ENCODE results near the gene PGA5.

PGA5 gene

DNA sequence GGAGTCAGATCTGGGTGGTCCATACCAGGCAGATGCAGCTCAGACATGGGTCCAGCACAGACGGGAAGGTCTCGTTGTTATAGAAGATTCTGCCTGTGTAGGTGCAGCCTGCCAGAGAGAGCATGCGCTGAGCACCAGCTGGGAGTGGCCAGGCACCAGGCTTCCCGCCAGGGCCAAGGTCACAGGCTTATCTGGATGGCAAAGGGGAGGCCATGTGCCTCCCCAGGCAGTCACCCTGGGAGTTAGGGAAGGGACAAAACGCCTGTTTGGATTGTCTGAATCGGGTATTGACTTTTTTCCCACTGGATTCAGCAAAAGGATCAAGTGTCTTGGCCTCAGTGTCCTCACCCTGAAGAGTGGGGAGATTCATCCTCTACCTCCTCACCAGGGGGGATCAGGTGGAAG lies 26.5 kb downstream of the PGA5 start:
- Histone ChIP-seq H3K27ac (ENCODE audit: low read depth, low read length) (no peak overlapping the region), H3K4me1 (ENCODE audit: control insufficient read depth, insufficient read depth, low read length, unreplicated experiment) (peaks cover 3% of the 10 kb centered on the region), H3K36me3 (ENCODE audit: insufficient read depth, low read length) (no peaks in the 10 kb centered on the region), H3K79me2 (ENCODE audit: control insufficient read depth, insufficient read depth, low read length, unreplicated experiment) (no peaks in the 10 kb centered on the region), H2AFZ (ENCODE audit: low read length, unreplicated experiment) (no peak overlapping the region), H3K27me3 (ENCODE audit: insufficient read depth, low read length) (no peaks in the 10 kb centered on the region), H3K4me3 (ENCODE audit: low read depth, low read length) (no peak overlapping the region)

DNA sequence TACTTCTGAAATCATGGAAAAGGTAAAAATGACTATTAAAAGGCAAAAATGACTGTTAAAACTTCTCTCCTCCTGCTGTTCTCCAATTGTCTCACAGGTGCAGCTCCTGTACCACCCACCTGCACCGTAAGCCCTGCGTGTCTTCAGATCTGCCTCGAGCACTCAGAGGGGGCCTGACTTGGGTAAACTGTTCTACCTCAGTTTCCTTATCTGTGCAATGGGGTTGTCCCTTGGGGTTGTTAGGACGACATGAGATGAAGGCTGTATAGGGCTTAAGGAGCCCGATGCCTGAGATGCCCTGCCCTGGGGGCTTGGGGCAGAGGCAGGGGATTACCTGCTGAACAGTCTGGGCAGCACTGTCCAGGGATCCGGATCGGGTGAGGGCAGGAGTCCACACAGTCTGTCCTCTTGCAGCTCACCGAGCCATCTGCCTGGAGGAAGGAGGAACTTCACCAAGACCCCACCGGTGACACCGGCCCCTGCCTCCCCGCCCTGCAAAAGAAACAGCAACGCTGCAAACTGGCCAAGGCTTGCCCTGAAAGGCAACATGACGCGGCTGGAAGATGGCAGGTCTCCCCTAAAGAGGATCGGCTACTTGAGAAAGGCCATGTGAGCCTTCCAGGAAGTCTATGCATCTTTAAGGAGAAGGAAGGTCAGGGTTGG lies 27.7 kb downstream of the PGA5 start:
- Histone ChIP-seq H3K4me1 (ENCODE audit: control insufficient read depth, insufficient read depth, low read length, unreplicated experiment) (peaks cover 3% of the 10 kb centered on the region), H2AFZ (ENCODE audit: low read length, unreplicated experiment) (no peak overlapping the region), H3K79me2 (ENCODE audit: control insufficient read depth, insufficient read depth, low read length, unreplicated experiment) (no peaks in the 10 kb centered on the region), H3K36me3 (ENCODE audit: insufficient read depth, low read length) (no peaks in the 10 kb centered on the region), H3K4me3 (ENCODE audit: low read depth, low read length) (no peak overlapping the region), H3K27ac (ENCODE audit: low read depth, low read length) (no peak overlapping the region), H3K27me3 (ENCODE audit: insufficient read depth, low read length) (no peaks in the 10 kb centered on the region)

DNA sequence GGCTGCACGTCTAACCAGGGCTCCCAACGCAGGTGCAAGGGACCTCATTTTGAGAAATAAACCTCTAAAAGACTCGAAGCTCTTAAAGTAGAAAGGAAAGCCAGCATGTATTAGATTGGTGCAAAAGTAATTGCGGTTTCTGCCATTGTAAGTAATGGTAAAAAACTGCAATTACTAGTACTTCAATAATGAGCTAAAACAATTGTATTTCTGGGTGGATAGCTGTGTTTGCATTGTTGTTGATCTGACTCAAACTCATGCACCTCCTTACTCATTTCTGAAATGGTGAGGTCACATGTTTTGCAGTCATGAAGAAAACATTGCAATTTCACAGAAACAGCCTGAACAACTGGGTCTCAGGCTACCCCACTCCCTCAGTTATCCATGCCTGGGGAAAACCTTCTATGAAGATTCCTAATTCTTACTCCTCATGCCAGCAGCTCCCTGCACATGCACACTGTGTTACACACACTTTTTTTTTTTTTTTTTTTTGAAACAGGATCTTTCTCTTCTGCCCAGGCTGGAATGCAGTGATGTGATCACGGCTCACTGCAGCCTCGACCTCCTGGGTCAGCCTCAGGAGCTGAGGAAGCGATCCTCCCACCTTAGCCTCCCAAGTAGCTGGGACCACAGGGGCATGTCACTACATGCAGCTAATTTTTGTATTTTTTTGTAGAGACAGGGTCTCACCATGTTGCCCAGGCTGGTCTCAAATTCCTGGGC lies 29.5 kb downstream of the PGA5 start:
- Histone ChIP-seq H3K79me2 (ENCODE audit: control insufficient read depth, insufficient read depth, low read length, unreplicated experiment) (no peaks in the 10 kb centered on the region), H3K4me1 (ENCODE audit: control insufficient read depth, insufficient read depth, low read length, unreplicated experiment) (peaks cover 3% of the 10 kb centered on the region), H3K4me3 (ENCODE audit: low read depth, low read length) (no peak overlapping the region), H2AFZ (ENCODE audit: low read length, unreplicated experiment) (no peak overlapping the region), H3K36me3 (ENCODE audit: insufficient read depth, low read length) (no peaks in the 10 kb centered on the region), H3K27ac (ENCODE audit: low read depth, low read length) (no peak overlapping the region), H3K27me3 (ENCODE audit: insufficient read depth, low read length) (no peaks in the 10 kb centered on the region)

DNA sequence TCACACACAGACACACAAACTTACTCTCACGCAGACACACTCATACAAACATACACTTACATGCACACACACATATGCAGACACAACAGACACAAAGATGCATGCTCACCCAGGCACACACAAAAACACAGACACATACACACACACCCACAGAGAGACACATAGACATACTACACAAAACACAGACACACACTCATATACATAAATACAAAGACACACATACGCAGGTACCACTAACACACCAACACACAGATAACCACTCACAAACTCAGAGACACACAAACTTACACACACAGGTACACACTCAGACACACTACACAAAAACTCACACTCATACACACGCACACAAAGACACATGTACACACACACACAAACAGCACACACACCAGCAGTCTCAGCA lies 31.8 kb downstream of the PGA5 start:
- no peak overlapping the region for H2AFZ ChIP-seq (ENCODE audit: low read length, unreplicated experiment)
- no peaks in the 10 kb centered on the region for H3K79me2 ChIP-seq (ENCODE audit: control insufficient read depth, insufficient read depth, low read length, unreplicated experiment)
- no peaks in the 10 kb centered on the region for H3K4me1 ChIP-seq (ENCODE audit: control insufficient read depth, insufficient read depth, low read length, unreplicated experiment)
- H3K36me3 ChIP-seq (ENCODE audit: insufficient read depth, low read length): no peaks in the 10 kb centered on the region
- no peak overlapping the region for H3K4me3 ChIP-seq (ENCODE audit: low read depth, low read length)
- H3K27ac ChIP-seq (ENCODE audit: low read depth, low read length): no peak overlapping the region
- H3K27me3 ChIP-seq (ENCODE audit: insufficient read depth, low read length): no peaks in the 10 kb centered on the region

DNA sequence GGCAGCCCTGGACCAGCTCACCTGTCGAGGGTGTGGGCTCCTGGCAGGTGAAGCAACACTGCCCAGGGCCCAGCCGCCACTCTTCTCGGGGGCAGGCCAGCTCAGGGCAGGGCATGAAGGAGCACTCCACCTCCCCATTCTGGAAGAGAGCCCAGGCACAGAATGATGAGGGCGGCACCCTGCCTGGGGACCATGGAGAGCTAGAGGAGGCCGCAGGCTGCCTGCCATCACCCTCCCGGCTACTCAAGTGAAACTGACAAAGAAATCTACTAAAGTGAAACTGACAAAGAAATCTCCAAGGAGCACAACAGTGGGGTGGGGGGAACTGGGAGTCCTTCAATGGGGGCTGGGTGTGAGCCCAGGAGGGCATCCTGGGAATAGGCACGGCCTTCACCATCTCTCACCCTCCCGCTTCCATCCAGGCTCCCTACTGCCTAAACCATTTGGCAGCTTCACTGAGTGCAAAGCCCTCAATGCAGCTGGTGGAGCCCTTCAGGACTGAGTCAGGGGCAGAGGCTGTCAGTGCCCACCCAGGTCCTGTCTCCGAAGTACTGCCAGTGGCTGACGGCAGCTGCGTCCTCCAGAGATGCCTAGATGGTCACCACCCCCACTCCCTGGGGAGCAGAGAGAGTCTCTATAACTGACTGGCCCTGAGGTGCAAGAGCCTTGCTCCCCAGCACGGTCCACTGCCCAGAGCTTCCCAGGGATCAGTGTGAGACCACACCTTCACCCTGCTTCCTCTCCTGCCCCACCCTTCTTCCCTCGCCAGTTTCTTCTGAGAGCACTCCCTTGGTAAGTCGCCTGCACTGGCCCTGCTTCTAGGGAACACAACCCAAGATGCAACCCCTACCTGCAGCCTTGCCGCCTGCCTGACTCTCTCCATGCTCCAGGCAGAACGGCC lies 32.5 kb downstream of the PGA5 start:
- Histone ChIP-seq H3K36me3 (ENCODE audit: insufficient read depth, low read length) (no peaks in the 10 kb centered on the region), H3K27me3 (ENCODE audit: insufficient read depth, low read length) (no peaks in the 10 kb centered on the region), H3K27ac (ENCODE audit: low read depth, low read length) (no peak overlapping the region), H3K79me2 (ENCODE audit: control insufficient read depth, insufficient read depth, low read length, unreplicated experiment) (no peaks in the 10 kb centered on the region), H3K4me1 (ENCODE audit: control insufficient read depth, insufficient read depth, low read length, unreplicated experiment) (no peaks in the 10 kb centered on the region), H2AFZ (ENCODE audit: low read length, unreplicated experiment) (no peak overlapping the region), H3K4me3 (ENCODE audit: low read depth, low read length) (no peak overlapping the region)

DNA sequence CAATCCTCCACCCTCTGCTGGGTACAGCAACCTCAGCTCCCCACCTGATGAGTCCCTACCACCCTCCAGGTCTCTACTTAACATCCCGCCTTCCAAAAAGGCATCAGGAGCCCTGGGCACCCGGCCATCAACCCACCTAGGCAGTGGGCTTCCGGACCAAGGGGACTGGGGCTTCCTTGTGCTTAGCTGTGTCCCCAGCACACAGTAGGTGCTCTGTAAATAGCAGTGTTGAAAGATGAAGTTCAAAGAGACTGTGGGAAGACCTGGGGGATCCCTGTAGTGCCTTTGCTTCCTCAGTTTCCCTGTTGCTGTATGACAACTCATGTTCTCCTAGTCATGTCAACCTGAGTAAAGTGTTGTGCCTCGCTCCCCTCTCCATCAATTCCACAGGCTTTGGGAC lies 33.1 kb downstream of the PGA5 start:
- Histone ChIP-seq H2AFZ (ENCODE audit: low read length, unreplicated experiment) (no peak overlapping the region), H3K27ac (ENCODE audit: low read depth, low read length) (no peak overlapping the region), H3K79me2 (ENCODE audit: control insufficient read depth, insufficient read depth, low read length, unreplicated experiment) (no peaks in the 10 kb centered on the region), H3K4me3 (ENCODE audit: low read depth, low read length) (no peak overlapping the region), H3K36me3 (ENCODE audit: insufficient read depth, low read length) (no peaks in the 10 kb centered on the region), H3K4me1 (ENCODE audit: control insufficient read depth, insufficient read depth, low read length, unreplicated experiment) (no peaks in the 10 kb centered on the region), H3K27me3 (ENCODE audit: insufficient read depth, low read length) (no peaks in the 10 kb centered on the region)

DNA sequence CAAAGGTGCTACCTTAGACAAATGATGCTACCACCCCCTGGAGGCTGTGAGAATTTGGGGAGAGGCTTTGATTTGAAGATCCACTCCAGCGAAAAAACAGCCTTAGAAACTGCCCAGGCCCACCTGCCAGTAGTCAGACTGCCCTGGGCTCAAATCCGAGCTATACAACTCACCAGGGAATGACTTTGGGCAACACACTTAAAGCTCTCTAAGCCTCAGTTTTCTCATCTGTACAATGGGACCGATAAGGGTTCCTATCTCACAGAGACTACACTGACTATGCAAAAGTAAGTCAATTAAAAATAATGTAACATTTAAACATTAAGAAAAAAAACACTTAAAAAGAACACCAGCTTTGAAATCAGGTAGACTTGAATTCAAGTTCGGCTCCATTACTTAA lies 34.2 kb downstream of the PGA5 start:
- no peaks in the 10 kb centered on the region for H3K36me3 ChIP-seq (ENCODE audit: insufficient read depth, low read length)
- no peak overlapping the region for H2AFZ ChIP-seq (ENCODE audit: low read length, unreplicated experiment)
- no peaks in the 10 kb centered on the region for H3K79me2 ChIP-seq (ENCODE audit: control insufficient read depth, insufficient read depth, low read length, unreplicated experiment)
- no peaks in the 10 kb centered on the region for H3K4me1 ChIP-seq (ENCODE audit: control insufficient read depth, insufficient read depth, low read length, unreplicated experiment)
- H3K27ac ChIP-seq (ENCODE audit: low read depth, low read length): no peak overlapping the region
- no peaks in the 10 kb centered on the region for H3K27me3 ChIP-seq (ENCODE audit: insufficient read depth, low read length)
- no peak overlapping the region for H3K4me3 ChIP-seq (ENCODE audit: low read depth, low read length)

DNA sequence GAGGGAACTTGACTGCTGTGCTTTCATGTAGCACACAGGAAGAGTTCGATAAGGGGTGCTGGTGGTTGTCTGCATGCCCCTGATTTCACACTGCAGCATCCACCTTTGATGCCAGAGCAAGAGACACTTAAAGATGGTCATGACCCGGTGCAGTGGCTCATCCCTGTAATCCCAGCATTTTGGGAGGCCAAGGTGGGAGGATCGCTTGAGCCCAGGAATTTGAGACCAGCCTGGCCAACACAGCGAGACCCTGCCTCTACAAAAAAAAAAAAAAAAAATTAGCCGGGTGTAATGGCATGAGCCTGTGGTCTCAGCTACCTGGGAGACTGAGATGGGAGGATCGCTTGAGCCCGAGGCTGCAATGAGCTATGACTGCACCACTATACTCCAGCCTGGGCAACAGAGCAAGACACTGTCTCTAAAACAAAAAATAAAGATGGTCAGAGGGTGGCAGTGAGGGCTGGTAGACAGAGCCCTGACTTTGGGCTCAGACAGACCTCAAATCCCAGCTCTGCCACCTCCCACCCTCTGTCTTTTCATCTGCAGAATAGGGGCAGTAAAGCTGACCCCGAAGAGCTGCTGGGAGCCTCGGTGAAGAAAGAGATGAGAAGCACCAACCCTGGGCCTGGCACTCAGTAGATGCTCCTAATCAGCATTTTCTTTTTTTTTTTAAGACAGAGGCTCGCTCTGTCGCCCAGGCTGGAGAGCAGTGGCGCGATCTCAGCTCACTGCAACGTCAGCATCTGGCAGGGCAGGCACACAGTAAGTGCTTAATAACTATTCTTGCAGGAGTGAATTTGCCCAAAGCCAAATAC lies 36.4 kb downstream of the PGA5 start:
- H3K79me2 ChIP-seq (ENCODE audit: control insufficient read depth, insufficient read depth, low read length, unreplicated experiment): no peaks in the 10 kb centered on the region
- no peaks in the 10 kb centered on the region for H3K4me1 ChIP-seq (ENCODE audit: control insufficient read depth, insufficient read depth, low read length, unreplicated experiment)
- no peak overlapping the region for H2AFZ ChIP-seq (ENCODE audit: low read length, unreplicated experiment)
- H3K4me3 ChIP-seq (ENCODE audit: low read depth, low read length): no peak overlapping the region
- H3K36me3 ChIP-seq (ENCODE audit: insufficient read depth, low read length): no peaks in the 10 kb centered on the region
- H3K27me3 ChIP-seq (ENCODE audit: insufficient read depth, low read length): no peaks in the 10 kb centered on the region
- H3K27ac ChIP-seq (ENCODE audit: low read depth, low read length): no peak overlapping the region

DNA sequence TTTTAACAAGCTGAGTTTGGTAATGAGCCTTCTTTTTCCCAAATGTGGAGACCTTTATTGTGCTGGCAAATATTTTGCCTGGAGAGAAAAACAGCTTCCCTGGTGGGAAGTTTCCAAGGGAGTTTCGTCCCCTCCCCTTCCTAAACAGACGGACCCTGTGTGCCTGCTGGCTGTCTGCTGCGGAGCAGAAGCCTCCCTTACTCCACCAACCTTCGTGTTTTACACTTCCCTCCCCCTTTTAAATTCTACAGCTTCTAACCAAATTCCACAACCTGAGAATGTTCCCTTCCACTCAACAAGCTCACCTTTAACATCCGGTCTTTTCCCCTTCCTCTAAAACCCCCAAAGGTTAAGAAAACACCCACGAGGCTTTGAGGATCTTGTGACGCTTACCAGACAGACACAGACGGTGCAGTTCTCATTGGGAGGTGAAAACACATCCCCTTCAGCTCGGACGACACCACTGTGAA lies 37.1 kb downstream of the PGA5 start:
- no peaks in the 10 kb centered on the region for H3K36me3 ChIP-seq (ENCODE audit: insufficient read depth, low read length)
- H2AFZ ChIP-seq (ENCODE audit: low read length, unreplicated experiment): no peak overlapping the region
- no peak overlapping the region for H3K4me3 ChIP-seq (ENCODE audit: low read depth, low read length)
- H3K4me1 ChIP-seq (ENCODE audit: control insufficient read depth, insufficient read depth, low read length, unreplicated experiment): no peaks in the 10 kb centered on the region
- no peaks in the 10 kb centered on the region for H3K27me3 ChIP-seq (ENCODE audit: insufficient read depth, low read length)
- H3K79me2 ChIP-seq (ENCODE audit: control insufficient read depth, insufficient read depth, low read length, unreplicated experiment): no peaks in the 10 kb centered on the region
- no peak overlapping the region for H3K27ac ChIP-seq (ENCODE audit: low read depth, low read length)

All from ACC112 (cell line).